ENCODE data around the gene SRSF8. TPM values are rescaled to one million over a fixed set of nuclear protein-coding genes. Genes with fewer than 3 reads are reported as not detected.

Gene SRSF8
- total and polyA plus RNA-seq, 2 of the 4 experiments (the other 2 are of a cell fraction): 3.4 to 14.3 TPM

- no peak overlapping the region for H3K14ac ChIP-seq (replicated peaks; ENCODE audit: low read depth, low read length)
- ATAC-seq (ENCODE audit: low read depth) (no peak), DNase-seq (no peak)
- H3K4me3 ChIP-seq (ENCODE audit: insufficient read depth, low read depth, low read length): no peak overlapping the region
- H3K79me1 ChIP-seq (ENCODE audit: low read depth in 1 of 2, low read length in 2 of 2): no peaks in the 10 kb centered on the region
- WGBS, 2 experiments (ENCODE audit: extremely low coverage in 2 of 2, insufficient read length in 1 of 2): no CpG with 5 or more reads among the region's 1 CpG
- H3K23ac ChIP-seq (ENCODE audit: low read depth, low read length): no peak overlapping the region
- dilution Hi-C loops (cut with HindIII; ENCODE audit: low sequenced_read_pairs, unreplicated experiment): no loop called here
- no peak overlapping the region for H4K91ac ChIP-seq (ENCODE audit: insufficient read depth, low read depth, low read length)
- H4K5ac ChIP-seq (ENCODE audit: low read depth, low read length): no peak overlapping the region
- H2BK5ac ChIP-seq (ENCODE audit: low read depth, low read length, poor library complexity, severe bottlenecking): no peak overlapping the region
- no peak overlapping the region for H3K27ac ChIP-seq (ENCODE audit: insufficient read depth, low read length)
- no peak overlapping the region for H3K56ac ChIP-seq (ENCODE audit: extremely low read depth, insufficient read depth, low read length)
- in situ Hi-C loops (cut with MboI; ENCODE audit: low sequenced_read_pairs): loop anchor here (25.0 kb wide), 1 partner anchor 1379 kb away; no protein-coding TSS in a partner anchor
- no peak overlapping the region for H2BK20ac ChIP-seq (ENCODE audit: low read depth, low read length)
- H2AK9ac ChIP-seq (replicated peaks; ENCODE audit: low read depth, low read length, poor library complexity): no peak overlapping the region
- H3K27me3 ChIP-seq (ENCODE audit: control insufficient read depth, insufficient read depth, low read length): peaks cover 21% of the 10 kb centered on the region
- BruUV-seq (replicated peaks): no TSS peak
- no peak overlapping the region for H3K4ac ChIP-seq (ENCODE audit: low read depth, low read length)
- no peak overlapping the region for H2AK5ac ChIP-seq (ENCODE audit: low read depth, low read length)
- no peak overlapping the region for H3K18ac ChIP-seq (ENCODE audit: low read depth, low read length)
- H3K4me1 ChIP-seq (ENCODE audit: control insufficient read depth, insufficient read depth, low read length): no peaks in the 10 kb centered on the region
- H4K8ac ChIP-seq (ENCODE audit: low read depth in 2 of 2, low read length in 2 of 2): no peak overlapping the region
- ChIA-PET CTCF (interaction anchor here (3.7 kb wide), 1 partner anchor 8 kb away, joined by 16 read pairs; the partner anchor contains the start of gene SRSF8), POLR2A (ENCODE audit: unreplicated experiment) (no interaction called here)
- H3K4me2 ChIP-seq (ENCODE audit: low read depth, low read length): no peak overlapping the region
- H2AFZ ChIP-seq (replicated peaks; ENCODE audit: low read length, poor library complexity): no peak overlapping the region
- H3K9ac ChIP-seq (ENCODE audit: low read depth, low read length): no peak overlapping the region
- no peaks in the 10 kb centered on the region for H3K36me3 ChIP-seq (ENCODE audit: control insufficient read depth, insufficient read depth, low read length)
- 0 out of 2 replicates have a peak, but pooled peaks cover 3% of the 10 kb centered on the region for H3K9me1 ChIP-seq (ENCODE audit: insufficient read depth, low read length)
- intact Hi-C loops (cut with micrococcal nuclease): no loop called here
- no peaks in the 10 kb centered on the region for H4K20me1 ChIP-seq (ENCODE audit: insufficient read depth, low read length)
- no peak overlapping the region for H2BK120ac ChIP-seq (ENCODE audit: low read depth, low read length)
- no peaks in the 10 kb centered on the region for H3K9me3 ChIP-seq (ENCODE audit: control insufficient read depth, insufficient read depth, low read length)
- no peak for TF ChIP-seq SMC3 (IDR thresholded peaks at IDR 0.05; ENCODE audit: low read depth, low read length)
- TF ChIP-seq MAZ (IDR thresholded peaks at IDR 0.05; ENCODE audit: borderline replicate concordance, low read depth, low read length): no peak
- TF ChIP-seq RCOR1 (IDR thresholded peaks at IDR 0.05; ENCODE audit: insufficient replicate concordance, low read length): no peak
- TF ChIP-seq, protein P1, sequence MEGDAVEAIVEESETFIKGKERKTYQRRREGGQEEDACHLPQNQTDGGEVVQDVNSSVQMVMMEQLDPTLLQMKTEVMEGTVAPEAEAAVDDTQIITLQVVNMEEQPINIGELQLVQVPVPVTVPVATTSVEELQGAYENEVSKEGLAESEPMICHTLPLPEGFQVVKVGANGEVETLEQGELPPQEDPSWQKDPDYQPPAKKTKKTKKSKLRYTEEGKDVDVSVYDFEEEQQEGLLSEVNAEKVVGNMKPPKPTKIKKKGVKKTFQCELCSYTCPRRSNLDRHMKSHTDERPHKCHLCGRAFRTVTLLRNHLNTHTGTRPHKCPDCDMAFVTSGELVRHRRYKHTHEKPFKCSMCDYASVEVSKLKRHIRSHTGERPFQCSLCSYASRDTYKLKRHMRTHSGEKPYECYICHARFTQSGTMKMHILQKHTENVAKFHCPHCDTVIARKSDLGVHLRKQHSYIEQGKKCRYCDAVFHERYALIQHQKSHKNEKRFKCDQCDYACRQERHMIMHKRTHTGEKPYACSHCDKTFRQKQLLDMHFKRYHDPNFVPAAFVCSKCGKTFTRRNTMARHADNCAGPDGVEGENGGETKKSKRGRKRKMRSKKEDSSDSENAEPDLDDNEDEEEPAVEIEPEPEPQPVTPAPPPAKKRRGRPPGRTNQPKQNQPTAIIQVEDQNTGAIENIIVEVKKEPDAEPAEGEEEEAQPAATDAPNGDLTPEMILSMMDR (conservative IDR thresholded peaks at IDR 0.05; ENCODE audit: low read depth, low read length): no peak
- TF ChIP-seq CHD1 (IDR thresholded peaks at IDR 0.05; ENCODE audit: low read depth, low read length): no peak
- TF ChIP-seq RFX5 (IDR thresholded peaks at IDR 0.05; ENCODE audit: low read depth, low read length): no peak
- no peak overlapping the region for H2BK15ac ChIP-seq (ENCODE audit: low read depth, low read length)
Observed at GRCh38 chr11:95058621-95059020, 8.1 kb upstream of the SRSF8 start.
